Stimulated activated CD4-positive, alpha-beta T cell treated with anti-CD3 and anti-CD28 coated beads, Interleukin-2, amount 100 ng/mL, for 48 hours (primary cell): ENCODE results near the gene KDM4E.

Source experiments
- DNase-seq, 2 donors: peaks; one replicate each; pipeline ENCODE4 v3.0.0-alpha.2; 2020

KDM4E gene

GRCh38 chr11:95054356-95054755 is 29.3 kb downstream of the KDM4E start:
- no peak for DNase-seq

- no peak for DNase-seq
Observed at GRCh38 chr11:95055283-95055897, 30.3 kb downstream of the KDM4E start.

GRCh38 chr11:95057959-95058358 is 32.9 kb downstream of the KDM4E start:
- no peak for DNase-seq

- no peak for DNase-seq
Observed at GRCh38 chr11:95058621-95059020, 33.6 kb downstream of the KDM4E start.

GRCh38 chr11:95059046-95059445 is 34.0 kb downstream of the KDM4E start:
- DNase-seq, result no peak

GRCh38 chr11:95065336-95065735 is 40.3 kb downstream of the KDM4E start:
- no peak for DNase-seq

- DNase-seq, result no peak
Observed at GRCh38 chr11:95066716-95067038, 41.6 kb downstream of the KDM4E start, which contains the start of gene SRSF8. SRSF8 (plus strand) TSS chr11:95066919; CDS start chr11:95067227, 308 bp downstream.

- DNase-seq, result peak; percentile 67 to 71
Observed at GRCh38 chr11:95067039-95067840, 42.2 kb downstream of the KDM4E start.

GRCh38 chr11:95067841-95068219 is 42.8 kb downstream of the KDM4E start:
- DNase-seq, result peak; percentile 36 to 43

GRCh38 chr11:95068549-95068948 is 43.5 kb downstream of the KDM4E start:
- peak; percentile 44 to 50 for DNase-seq

- DNase-seq, result no peak
Observed at GRCh38 chr11:95070471-95070870, 45.4 kb downstream of the KDM4E start.

GRCh38 chr11:95072948-95073347 is 47.9 kb downstream of the KDM4E start:
- no peak for DNase-seq

GRCh38 chr11:95074792-95075563 is 49.9 kb downstream of the KDM4E start:
- no peak for DNase-seq

GRCh38 chr11:95076416-95076815 is 51.4 kb downstream of the KDM4E start:
- DNase-seq, result no peak

- no peak for DNase-seq
Observed at GRCh38 chr11:95076981-95077380, 51.9 kb downstream of the KDM4E start.
